Thoracic aorta (tissue), 2 donors: ENCODE data around the gene KRTAP10-3. TPM values are rescaled to one million over a fixed set of nuclear protein-coding genes. Genes with fewer than 3 reads are reported as not detected.

Source experiments
- ATAC-seq: fragments of 150-250 bp; one replicate; pipeline ENCODE4 v1.8.0; 2017; ENCODE audit warnings: low read depth; ENCODE audit not compliant: insufficient number of reproducible peaks, low FRiP score
- DNase-seq: peaks from one replicate; pipeline ENCODE4 v3.0.0-alpha.2; 2020; ENCODE audit warnings: low spot score
- H3K27ac ChIP-seq, 2 donors: fragments of 200-600 bp; sonication (generic); 1 replicate in 1 of 2; 2 replicates in 1 of 2; pipeline ENCODE4 v1.5.1; 2016; ENCODE audit warnings: mild to moderate bottlenecking in 2 of 2, moderate library complexity in 2 of 2
- H3K27me3 ChIP-seq: fragments of 200-600 bp; sonication (generic); replicated peaks from 2 replicates; pipeline ENCODE4 v1.6.0; 2016; ENCODE audit warnings: mild to moderate bottlenecking; ENCODE audit not compliant: insufficient read depth
- H3K36me3 ChIP-seq: fragments of 200-600 bp; sonication (generic); one replicate; pipeline ENCODE4 v1.5.1; 2016
- H3K4me1 ChIP-seq, 2 donors: fragments of 200-600 bp; sonication (generic); 1 replicate in 1 of 2; 2 replicates in 1 of 2; pipeline versions ENCODE4 v1.5.1 to v1.6.0; 2016; ENCODE audit warnings: low read depth in 2 of 2, mild to moderate bottlenecking in 1 of 2; ENCODE audit not compliant: control insufficient read depth in 1 of 2
- H3K4me3 ChIP-seq: fragments of 200-600 bp; sonication (generic); 2 replicates; pipeline ENCODE4 v1.5.1; 2016; ENCODE audit warnings: mild to moderate bottlenecking
- H3K9me3 ChIP-seq: fragments of 200-600 bp; sonication (generic); 2 replicates; pipeline ENCODE4 v1.5.1; 2016
- CTCF ChIP-seq: fragments of 200-600 bp; sonication (generic); IDR thresholded peaks from one replicate; pipeline ENCODE4 v1.5.1; 2019; ENCODE audit warnings: antibody characterized with exemption
- total RNA-seq, 2 donors: library from RNA; depleted of rRNA; stranded (reverse); fragments of >200 nt; gene quantifications; one replicate each; pipeline versions ENCODE4 v1.1.0 to v1.2.3, GENCODE V29; 2016

KRTAP10-3 gene
- total RNA-seq, 2 donors from 2014 or later: not detected

GRCh38 chr21:44524414-44525371 lies 33.9 kb downstream of the KRTAP10-3 start:
- Histone ChIP-seq H3K27me3 (no peaks in the 10 kb centered on the region), H3K27ac (no peak overlapping the region), H3K4me1 (no peaks in the 10 kb centered on the region), H3K9me3 (no peaks in the 10 kb centered on the region), H3K4me3 (no peak overlapping the region), H3K36me3 (no peaks in the 10 kb centered on the region)
- no peak for ATAC-seq
- DNase-seq: no peak
- TF ChIP-seq CTCF: no peak

GRCh38 chr21:44523567-44524413 lies 34.8 kb downstream of the KRTAP10-3 start:
- Histone ChIP-seq H3K27ac (no peak overlapping the region), H3K9me3 (no peaks in the 10 kb centered on the region), H3K27me3 (no peaks in the 10 kb centered on the region), H3K36me3 (no peaks in the 10 kb centered on the region), H3K4me1 (no peaks in the 10 kb centered on the region), H3K4me3 (no peak overlapping the region)
- DNase-seq: no peak
- no peak for ATAC-seq
- TF ChIP-seq CTCF: no peak

- TF ChIP-seq CTCF: no peak
- DNase-seq (no peak), ATAC-seq (no peak)
- no peaks in the 10 kb centered on the region for H3K4me1 ChIP-seq
- H3K27me3 ChIP-seq: no peaks in the 10 kb centered on the region
- H3K27ac ChIP-seq: no peak overlapping the region
- no peak overlapping the region for H3K4me3 ChIP-seq
- no peaks in the 10 kb centered on the region for H3K36me3 ChIP-seq
- no peaks in the 10 kb centered on the region for H3K9me3 ChIP-seq
These were observed 35.8 kb downstream of the KRTAP10-3 start for GRCh38 chr21:44522753-44523204.

GRCh38 chr21:44521928-44522752 lies 36.5 kb downstream of the KRTAP10-3 start:
- Histone ChIP-seq H3K36me3 (no peaks in the 10 kb centered on the region), H3K9me3 (no peaks in the 10 kb centered on the region), H3K4me1 (no peaks in the 10 kb centered on the region), H3K27ac (no peak overlapping the region), H3K4me3 (no peak overlapping the region), H3K27me3 (no peaks in the 10 kb centered on the region)
- no peak for ATAC-seq
- no peak for TF ChIP-seq CTCF
- no peak for DNase-seq
